Astrocyte of the spinal cord (primary cell): Measurements from ENCODE around the gene CHST12.

Source experiments
- DNase-seq: peaks from one replicate; pipeline ENCODE4 v3.0.0; 2011; ENCODE audit warnings: low read depth, low spot score
- H3K4me3 ChIP-seq: 2 replicates; pipeline ENCODE4 v1.5.1; 2011; ENCODE audit warnings: low read depth, mild to moderate bottlenecking, low read length, moderate library complexity
- CTCF ChIP-seq: IDR thresholded peaks from 2 replicates; pipeline ENCODE4 v1.5.1; 2012; ENCODE audit warnings: low read depth, mild to moderate bottlenecking, low read length, inconsistent platforms
- in situ Hi-C: cut with HindIII; loops from 2 replicates; pipeline ENCODE4 v1.10.0; 2017; ENCODE audit warnings: low sequenced_read_pairs

Gene CHST12

GRCh38 chr7:2459674-2460073, 56.3 kb downstream of the CHST12 start:
- no peak overlapping the region for H3K4me3 ChIP-seq
- TF ChIP-seq CTCF, result no peak
- no peak for DNase-seq
- in situ Hi-C loops, result no loop called here

GRCh38 chr7:2460188-2460587, 56.8 kb downstream of the CHST12 start:
- in situ Hi-C loops, result no loop called here
- DNase-seq, result no peak
- no peak overlapping the region for H3K4me3 ChIP-seq
- no peak for TF ChIP-seq CTCF

- in situ Hi-C loops, result no loop called here
- TF ChIP-seq CTCF, result no peak
- no peak for DNase-seq
- no peak overlapping the region for H3K4me3 ChIP-seq
Measured at GRCh38 chr7:2460641-2461040, 57.2 kb downstream of the CHST12 start.

- no peak for DNase-seq
- TF ChIP-seq CTCF, result no peak
- no peak overlapping the region for H3K4me3 ChIP-seq
- in situ Hi-C loops, result no loop called here
Measured at GRCh38 chr7:2461268-2462026, 58.0 kb downstream of the CHST12 start.

GRCh38 chr7:2462731-2463130, 59.3 kb downstream of the CHST12 start:
- no peak for TF ChIP-seq CTCF
- no peak for DNase-seq
- H3K4me3 ChIP-seq, result no peak overlapping the region
- in situ Hi-C loops, result no loop called here

GRCh38 chr7:2465928-2466327, 62.5 kb downstream of the CHST12 start:
- H3K4me3 ChIP-seq, result no peak overlapping the region
- no peak for TF ChIP-seq CTCF
- DNase-seq, result no peak
- in situ Hi-C loops, result no loop called here
